ENCODE measurements around the gene NCOA5. TPM values are rescaled to one million over a fixed set of nuclear protein-coding genes. Genes with fewer than 3 reads are reported as not detected.

NCOA5 gene
- total RNA-seq, 1 experiment from 2014 or later, result 30.0 TPM

DNA sequence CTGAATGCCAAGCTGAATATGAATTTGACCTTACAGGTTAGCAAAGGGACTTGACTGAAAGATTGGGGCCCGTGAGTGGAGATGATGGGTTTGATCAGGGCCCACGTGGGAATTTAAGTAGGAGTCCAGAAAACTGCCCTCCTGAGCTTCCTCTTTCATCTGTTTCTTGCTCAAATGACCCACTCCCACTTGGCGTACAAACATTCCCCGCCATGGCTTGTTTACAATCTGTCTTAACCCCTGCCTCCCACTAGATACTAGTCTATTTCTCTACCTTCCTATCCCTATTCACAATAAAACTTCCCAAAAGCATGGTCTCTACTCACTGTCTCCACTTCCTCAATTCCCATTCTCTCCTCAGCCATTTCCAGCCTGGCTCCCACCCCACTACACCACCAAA is 71.7 kb downstream of the NCOA5 start:
- no peak for DNase-seq (ENCODE audit: low read depth)

- DNase-seq (ENCODE audit: low read depth), result no peak
Measured at GRCh38 chr20:46017272-46017671, 72.5 kb downstream of the NCOA5 start.

DNA sequence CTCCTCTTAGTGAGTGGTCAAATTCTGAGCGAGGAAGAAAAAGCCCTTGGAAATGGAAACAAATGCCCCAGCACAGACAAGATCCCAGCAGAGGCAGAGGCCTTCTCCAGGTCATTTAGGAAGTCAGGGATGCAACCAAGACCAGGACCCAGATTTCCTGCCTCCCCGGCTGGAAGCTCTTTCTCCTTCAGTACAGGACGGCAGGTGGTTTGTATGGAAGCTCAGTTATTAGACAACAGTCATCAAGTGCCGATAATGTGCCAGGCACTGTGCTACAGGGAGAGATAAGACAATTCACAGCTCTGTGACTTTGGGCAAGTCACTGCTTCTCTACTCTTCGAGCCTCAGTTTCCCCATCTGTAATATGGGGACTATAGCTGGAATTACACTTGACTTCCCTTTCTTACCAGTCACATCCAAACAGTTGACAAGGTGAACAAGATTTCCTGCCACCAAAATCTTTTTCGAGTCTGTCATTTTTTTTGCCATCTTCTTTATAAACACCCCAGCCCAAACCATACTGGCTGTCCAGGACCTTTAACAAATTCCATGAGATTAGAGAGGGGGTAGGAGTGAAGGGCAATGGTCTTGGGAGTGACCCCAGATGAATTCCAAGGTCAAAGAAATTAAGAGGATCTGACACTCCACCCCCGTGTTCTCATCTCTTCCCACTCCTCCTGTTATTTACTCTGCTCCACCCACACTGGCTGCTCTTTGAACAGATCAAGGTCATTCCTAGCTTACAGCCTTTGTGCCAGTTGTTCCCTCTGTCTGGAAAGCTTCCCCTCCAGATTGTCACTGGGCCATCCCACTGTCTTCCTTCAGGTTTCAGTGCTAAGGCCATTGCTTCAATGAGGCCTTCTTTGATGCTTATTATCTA is 75.0 kb downstream of the NCOA5 start:
- no peak for DNase-seq (ENCODE audit: low read depth)

- DNase-seq (ENCODE audit: low read depth), result no peak
Measured at GRCh38 chr20:46013829-46014516, 75.8 kb downstream of the NCOA5 start.

- no peak for DNase-seq (ENCODE audit: low read depth)
Measured at GRCh38 chr20:46013322-46013828, 76.4 kb downstream of the NCOA5 start.

DNA sequence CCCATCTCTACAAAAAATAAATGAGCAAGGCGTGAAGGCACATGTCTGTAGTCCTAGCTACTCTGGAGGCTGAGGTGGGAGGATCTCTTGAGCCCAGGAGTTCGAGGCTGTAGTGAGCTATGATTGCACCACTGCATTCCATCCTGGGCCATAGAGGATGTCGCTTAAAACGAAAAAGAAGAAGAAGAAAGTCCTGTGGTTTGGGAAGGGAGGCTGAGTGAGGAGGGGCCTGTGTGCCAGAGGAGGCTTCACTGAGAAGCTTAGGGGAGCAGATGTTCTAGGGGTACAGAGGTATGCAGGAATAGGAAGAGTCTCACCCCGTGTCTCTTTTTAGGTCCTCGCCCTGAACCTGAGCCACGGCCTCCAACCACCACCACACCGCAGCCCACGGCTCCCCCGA is 76.8 kb downstream of the NCOA5 start:
- no peak for DNase-seq (ENCODE audit: low read depth)

DNA sequence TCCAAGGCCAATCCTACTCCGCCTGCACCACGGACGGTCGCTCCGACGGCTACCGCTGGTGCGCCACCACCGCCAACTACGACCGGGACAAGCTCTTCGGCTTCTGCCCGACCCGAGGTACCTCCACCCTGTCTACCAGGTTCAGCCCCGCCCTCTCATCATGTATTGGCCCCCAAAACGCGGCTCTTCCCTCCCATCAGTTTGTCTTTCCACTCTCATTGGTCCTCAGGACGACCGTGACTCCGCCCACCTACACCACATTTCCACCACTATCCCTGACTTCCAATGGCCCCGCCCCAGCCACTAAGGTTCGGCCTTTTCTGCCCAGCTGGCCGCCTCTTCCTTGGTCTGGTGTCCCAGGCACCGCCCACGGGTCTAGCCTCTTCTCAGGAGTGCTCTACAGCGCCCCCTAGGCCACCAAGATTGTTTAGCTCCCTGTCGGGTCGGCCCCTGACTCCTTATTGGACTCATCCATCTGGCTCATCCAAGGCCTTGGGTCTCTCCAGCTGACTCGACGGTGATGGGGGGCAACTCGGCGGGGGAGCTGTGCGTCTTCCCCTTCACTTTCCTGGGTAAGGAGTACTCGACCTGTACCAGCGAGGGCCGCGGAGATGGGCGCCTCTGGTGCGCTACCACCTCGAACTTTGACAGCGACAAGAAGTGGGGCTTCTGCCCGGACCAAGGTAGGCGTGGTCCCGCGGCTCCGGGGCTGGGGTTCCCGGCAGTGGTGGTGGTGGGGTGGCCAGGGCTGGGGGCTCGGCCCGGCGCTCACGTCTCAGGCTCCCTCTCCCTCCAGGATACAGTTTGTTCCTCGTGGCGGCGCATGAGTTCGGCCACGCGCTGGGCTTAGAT is 77.9 kb downstream of the NCOA5 start:
- peak; percentile 43 for DNase-seq (ENCODE audit: low read depth)

Other genes starting within 250 kb of the NCOA5 start
- 39.1 and 46.6 TPM in 2 replicates for gene ACOT8, start 232.6 kb downstream of the NCOA5 start, total RNA-seq (2014; rRNA removed)
- 3.3 and 4.6 TPM in 2 replicates for gene ZSWIM3, start 232.3 kb downstream of the NCOA5 start, total RNA-seq (2014; rRNA removed)
- 9.8 and 10.2 TPM in 2 replicates for gene ZSWIM1, start 208.7 kb downstream of the NCOA5 start, total RNA-seq (2014; rRNA removed)
- gene SPATA25, start 202.3 kb downstream of the NCOA5 start, total RNA-seq (2014; rRNA removed), result 0.69 and 4.1 TPM in 2 replicates
- 5.4 and 9.0 TPM in 2 replicates for gene NEURL2, start 198.8 kb downstream of the NCOA5 start, total RNA-seq (2014; rRNA removed)
- 118 and 180 TPM in 2 replicates for gene CTSA, start 198.6 kb downstream of the NCOA5 start, total RNA-seq (2014; rRNA removed)
- 7.2 and 10.3 TPM in 2 replicates for gene PLTP, start 177.8 kb downstream of the NCOA5 start, total RNA-seq (2014; rRNA removed)
- gene PCIF1, start 155.3 kb downstream of the NCOA5 start, total RNA-seq (2014; rRNA removed), result 10.2 and 13.6 TPM in 2 replicates
- gene ZNF335, start 117.8 kb downstream of the NCOA5 start, total RNA-seq (2014; rRNA removed), result 15.3 and 15.9 TPM in 2 replicates
- gene MMP9, start 81.1 kb downstream of the NCOA5 start, total RNA-seq (2014; rRNA removed), result not detected in 2 replicates
- gene SLC12A5, start 60.7 kb downstream of the NCOA5 start, total RNA-seq (2014; rRNA removed), result under 0.01 TPM in 1 of 2 replicates, not detected in the other
- 1.2 and 2.6 TPM in 2 replicates for gene CD40, start 28.4 kb upstream of the NCOA5 start, total RNA-seq (2014; rRNA removed)
- 0.11 TPM in 1 of 2 replicates, not detected in the other for gene CDH22, start 218.5 kb upstream of the NCOA5 start, total RNA-seq (2014; rRNA removed)